Suprapubic skin (tissue), 4 donors: Measurements from ENCODE around the gene EHF.

Experiments
- EP300 ChIP-seq: sonication (generic); formaldehyde crosslinking; IDR thresholded peaks from one replicate; pipeline ENCODE4 v1.6.1; 2017; ENCODE audit warnings: antibody characterized with exemption
- POLR2A ChIP-seq, 2 donors: fragments of 450-650 bp; IDR thresholded peaks; one replicate each; pipeline ENCODE4 v1.6.1; 2017; ENCODE audit warnings: antibody characterized with exemption in 2 of 2, mild to moderate bottlenecking in 2 of 2, moderate library complexity in 2 of 2
- POLR2AphosphoS5 ChIP-seq, 3 donors: sonication (generic); formaldehyde crosslinking; IDR thresholded peaks; one replicate each; pipeline ENCODE4 v1.6.1; 2017; ENCODE audit warnings: antibody characterized with exemption in 3 of 3

- TF ChIP-seq POLR2AphosphoS5 (IDR thresholded peaks at IDR 0.05) (no peak), POLR2A (IDR thresholded peaks at IDR 0.05) (no peak), EP300 (no peak)
Measured at GRCh38 chr11:34638897-34639296, 18.0 kb downstream of the EHF start.
